GM19193 (cell line): Measurements from ENCODE around the gene ZBTB32.
A peak's percentile ranks its signal among the peaks of the same experiment; 100 is the strongest.

Experiments
- POLR2A ChIP-seq: IDR thresholded peaks from 4 replicates; pipeline ENCODE4 v1.6.1; 2011; ENCODE audit not compliant: insufficient read depth, insufficient read length; ENCODE audit errors: extremely low read depth

The ZBTB32 gene

GRCh38 chr19:35714601-35715354, 10.4 kb downstream of the ZBTB32 start:
- TF ChIP-seq POLR2A: peak; percentile 35

GRCh38 chr19:35715355-35715809, 11.0 kb downstream of the ZBTB32 start:
- no peak for TF ChIP-seq POLR2A

DNA sequence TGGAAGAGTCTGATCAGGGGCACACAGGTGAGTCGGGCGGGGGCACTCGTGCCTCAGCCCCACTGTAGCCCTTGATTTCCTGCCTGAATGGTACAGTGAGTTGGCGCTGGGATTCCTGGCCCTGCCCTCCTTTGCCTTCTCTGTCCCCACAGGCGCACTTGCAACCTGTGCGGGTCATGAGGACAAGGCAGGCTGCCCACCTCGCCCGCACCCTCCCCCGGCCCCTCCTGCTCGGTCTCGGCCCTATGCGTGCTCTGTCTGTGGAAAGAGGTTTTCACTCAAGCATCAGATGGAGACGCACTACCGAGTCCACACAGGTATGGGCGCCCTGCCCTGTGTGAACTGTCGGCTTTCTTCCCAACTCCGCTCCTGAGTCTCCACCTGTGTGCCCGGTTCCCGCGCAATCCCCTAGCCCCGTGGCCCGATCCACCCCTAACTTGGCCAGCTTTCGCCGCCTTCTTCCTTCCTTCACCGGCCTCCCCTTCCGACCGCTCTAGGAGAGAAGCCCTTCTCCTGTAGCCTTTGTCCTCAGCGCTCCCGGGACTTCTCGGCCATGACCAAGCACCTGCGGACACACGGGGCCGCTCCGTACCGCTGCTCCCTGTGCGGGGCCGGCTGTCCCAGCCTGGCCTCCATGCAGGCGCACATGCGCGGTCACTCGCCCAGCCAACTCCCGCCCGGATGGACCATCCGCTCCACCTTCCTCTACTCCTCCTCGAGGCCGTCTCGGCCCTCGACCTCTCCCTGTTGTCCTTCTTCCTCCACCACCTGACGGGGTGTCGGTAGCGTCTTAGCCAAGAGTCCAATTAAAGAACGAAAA, 11.8 kb downstream of the ZBTB32 start:
- TF ChIP-seq POLR2A: no peak

GRCh38 chr19:35716801-35717664, 12.7 kb downstream of the ZBTB32 start:
- TF ChIP-seq POLR2A: peak; percentile 28

- peak; percentile 63 for TF ChIP-seq POLR2A
Measured at GRCh38 chr19:35717665-35718344, 13.4 kb downstream of the ZBTB32 start, which contains the start of gene KMT2B. Gene KMT2B, plus strand, starts transcription at chr19:35718003. Its CDS starts 16 bp downstream, at chr19:35718019.

- peak; percentile 57 for TF ChIP-seq POLR2A
Measured at GRCh38 chr19:35718345-35719041, 14.1 kb downstream of the ZBTB32 start.

GRCh38 chr19:35719402-35720162, 15.2 kb downstream of the ZBTB32 start:
- TF ChIP-seq POLR2A: no peak

DNA sequence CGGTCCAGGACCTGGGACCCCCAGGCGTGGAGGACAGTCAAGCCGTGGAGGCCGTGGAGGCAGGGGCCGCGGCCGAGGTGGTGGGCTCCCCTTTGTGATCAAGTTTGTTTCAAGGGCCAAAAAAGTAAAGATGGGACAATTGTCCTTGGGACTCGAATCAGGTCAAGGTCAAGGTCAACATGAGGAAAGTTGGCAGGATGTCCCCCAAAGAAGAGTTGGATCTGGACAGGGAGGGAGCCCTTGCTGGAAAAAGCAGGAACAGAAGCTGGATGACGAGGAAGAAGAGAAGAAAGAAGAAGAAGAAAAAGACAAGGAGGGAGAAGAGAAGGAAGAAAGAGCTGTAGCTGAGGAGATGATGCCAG, 15.8 kb downstream of the ZBTB32 start:
- no peak for TF ChIP-seq POLR2A

- peak; percentile 21 for TF ChIP-seq POLR2A
Measured at GRCh38 chr19:35720648-35721047, 16.3 kb downstream of the ZBTB32 start.

GRCh38 chr19:35721374-35721773, 17.0 kb downstream of the ZBTB32 start:
- TF ChIP-seq POLR2A: peak; percentile 28

DNA sequence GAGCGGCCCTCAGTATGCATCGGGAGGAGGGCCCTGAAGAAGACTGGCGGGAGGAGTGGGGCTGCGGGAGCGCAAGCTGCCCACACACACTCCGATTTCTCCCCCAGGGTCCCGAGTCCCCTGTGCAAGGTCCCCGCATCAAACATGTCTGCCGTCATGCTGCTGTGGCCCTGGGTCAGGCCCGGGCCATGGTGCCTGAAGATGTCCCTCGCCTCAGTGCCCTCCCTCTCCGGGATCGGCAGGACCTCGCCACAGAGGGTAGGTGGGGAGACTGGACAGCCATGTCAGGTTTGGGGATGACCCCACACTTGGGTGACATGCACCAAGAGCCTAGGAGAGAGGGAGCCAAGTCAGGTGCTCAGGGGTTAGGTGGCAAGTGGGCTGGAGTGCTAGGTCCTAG, 18.1 kb downstream of the ZBTB32 start:
- TF ChIP-seq POLR2A: no peak

DNA sequence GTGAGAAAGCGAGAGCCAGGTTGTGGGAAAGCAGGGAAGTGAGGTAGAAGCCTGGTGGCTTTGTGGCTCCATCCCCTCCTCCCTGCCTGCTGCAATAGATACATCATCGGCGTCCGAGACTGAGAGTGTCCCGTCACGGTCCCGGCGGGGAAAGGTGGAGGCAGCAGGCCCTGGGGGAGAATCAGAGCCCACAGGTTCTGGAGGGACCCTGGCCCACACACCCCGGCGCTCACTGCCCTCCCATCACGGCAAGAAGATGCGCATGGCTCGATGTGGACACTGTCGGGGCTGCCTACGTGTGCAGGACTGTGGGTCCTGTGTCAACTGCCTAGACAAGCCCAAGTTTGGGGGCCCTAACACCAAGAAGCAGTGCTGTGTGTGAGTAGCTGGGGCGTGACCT, 18.5 kb downstream of the ZBTB32 start:
- peak; percentile 16 for TF ChIP-seq POLR2A

DNA sequence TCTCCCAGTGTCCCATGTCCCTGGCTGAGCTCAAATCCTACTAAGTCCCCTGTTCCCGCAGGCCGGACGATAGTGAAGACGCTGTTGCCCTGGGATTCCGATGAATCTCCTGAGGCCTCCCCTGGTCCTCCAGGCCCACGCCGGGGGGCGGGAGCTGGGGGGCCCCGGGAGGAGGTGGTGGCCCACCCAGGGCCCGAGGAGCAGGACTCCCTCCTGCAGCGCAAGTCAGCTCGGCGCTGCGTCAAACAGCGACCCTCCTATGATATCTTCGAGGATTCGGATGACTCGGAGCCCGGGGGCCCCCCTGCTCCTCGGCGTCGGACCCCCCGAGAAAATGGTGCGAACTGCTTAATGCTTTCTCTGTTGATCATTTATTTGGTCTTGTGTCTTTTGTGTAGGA, 19.3 kb downstream of the ZBTB32 start:
- TF ChIP-seq POLR2A: no peak
